MM.1S (cell line): Measurements from ENCODE around the gene DAZAP1.

Experiments
- DNase-seq: peaks from one replicate; pipeline ENCODE4 v3.0.0-alpha.2; 2015
- H2AFZ ChIP-seq: fragments of 300-600 bp; sonication (generic); 2 replicates; pipeline ENCODE4 v1.6.0; 2016; ENCODE audit warnings: antibody characterized with exemption, low read length
- H3F3A ChIP-seq: fragments of 300-600 bp; sonication (generic); 2 replicates; pipeline ENCODE4 v1.6.1; 2016; ENCODE audit warnings: mild to moderate bottlenecking, antibody characterized with exemption, low read length, moderate library complexity, mixed read lengths; ENCODE audit not compliant: insufficient read depth
- H3K27ac ChIP-seq: fragments of 300-600 bp; sonication (generic); 2 replicates; pipeline ENCODE4 v1.5.1; 2016; ENCODE audit warnings: mild to moderate bottlenecking, low read length
- H3K27me3 ChIP-seq: fragments of 300-600 bp; sonication (generic); replicated peaks from 2 replicates; pipeline ENCODE4 v1.6.0; 2016; ENCODE audit warnings: low read length; ENCODE audit not compliant: insufficient read depth
- H3K36me3 ChIP-seq: fragments of 300-600 bp; sonication (generic); replicated peaks from 2 replicates; pipeline ENCODE4 v1.6.1; 2016; ENCODE audit warnings: mild to moderate bottlenecking, low read length, mixed read lengths; ENCODE audit not compliant: insufficient read depth
- H3K4me1 ChIP-seq: fragments of 300-600 bp; sonication (generic); 2 replicates; pipeline ENCODE4 v1.6.1; 2016; ENCODE audit warnings: low read length, mixed read lengths
- H3K4me2 ChIP-seq: fragments of 300-600 bp; sonication (generic); 2 replicates; pipeline ENCODE4 v1.6.0; 2016; ENCODE audit warnings: low read depth, low read length
- H3K4me3 ChIP-seq: fragments of 300-600 bp; sonication (generic); 2 replicates; pipeline ENCODE4 v1.5.1; 2016; ENCODE audit warnings: low read length, mixed read lengths
- H3K79me2 ChIP-seq: fragments of 300-600 bp; sonication (generic); 2 replicates; pipeline ENCODE4 v1.6.1; 2016; ENCODE audit warnings: mixed run types, low read length, mixed read lengths
- H3K9ac ChIP-seq: fragments of 300-600 bp; sonication (generic); 2 replicates; pipeline ENCODE4 v1.6.1; 2016; ENCODE audit warnings: low read length, mixed read lengths
- H3K9me2 ChIP-seq: fragments of 300-600 bp; sonication (generic); replicated peaks from 2 replicates; pipeline ENCODE4 v1.6.1; 2016; ENCODE audit warnings: mild to moderate bottlenecking, low read length, mixed read lengths; ENCODE audit not compliant: insufficient read depth
- H3K9me3 ChIP-seq: fragments of 300-600 bp; sonication (generic); replicated peaks from 2 replicates; pipeline ENCODE4 v1.6.1; 2016; ENCODE audit warnings: mild to moderate bottlenecking, low read length, mixed read lengths; ENCODE audit not compliant: insufficient read depth
- H4K20me1 ChIP-seq: fragments of 300-600 bp; sonication (generic); 2 replicates; pipeline ENCODE4 v1.6.1; 2016; ENCODE audit warnings: mild to moderate bottlenecking, low read length, moderate library complexity, mixed read lengths; ENCODE audit not compliant: insufficient read depth
- EZH2 ChIP-seq: fragments of 300-600 bp; sonication (generic); optimal IDR thresholded peaks from 2 replicates; pipeline ENCODE3; 2017; ENCODE audit warnings: low read depth, mild to moderate bottlenecking, antibody characterized with exemption, low read length, mixed read lengths
- EZH2phosphoT487 ChIP-seq: fragments of 300-600 bp; sonication (generic); IDR thresholded peaks from 2 replicates; pipeline ENCODE4 v1.6.1; 2018; ENCODE audit warnings: antibody characterized with exemption, low read length
- TF ChIP-seq, protein P1 (sequence below): fragments of 300-600 bp; sonication (generic); IDR thresholded peaks from 2 replicates; pipeline ENCODE4 v1.5.1; 2016; ENCODE audit warnings: antibody characterized with exemption, low read length, mixed read lengths

DAZAP1 gene

DNA sequence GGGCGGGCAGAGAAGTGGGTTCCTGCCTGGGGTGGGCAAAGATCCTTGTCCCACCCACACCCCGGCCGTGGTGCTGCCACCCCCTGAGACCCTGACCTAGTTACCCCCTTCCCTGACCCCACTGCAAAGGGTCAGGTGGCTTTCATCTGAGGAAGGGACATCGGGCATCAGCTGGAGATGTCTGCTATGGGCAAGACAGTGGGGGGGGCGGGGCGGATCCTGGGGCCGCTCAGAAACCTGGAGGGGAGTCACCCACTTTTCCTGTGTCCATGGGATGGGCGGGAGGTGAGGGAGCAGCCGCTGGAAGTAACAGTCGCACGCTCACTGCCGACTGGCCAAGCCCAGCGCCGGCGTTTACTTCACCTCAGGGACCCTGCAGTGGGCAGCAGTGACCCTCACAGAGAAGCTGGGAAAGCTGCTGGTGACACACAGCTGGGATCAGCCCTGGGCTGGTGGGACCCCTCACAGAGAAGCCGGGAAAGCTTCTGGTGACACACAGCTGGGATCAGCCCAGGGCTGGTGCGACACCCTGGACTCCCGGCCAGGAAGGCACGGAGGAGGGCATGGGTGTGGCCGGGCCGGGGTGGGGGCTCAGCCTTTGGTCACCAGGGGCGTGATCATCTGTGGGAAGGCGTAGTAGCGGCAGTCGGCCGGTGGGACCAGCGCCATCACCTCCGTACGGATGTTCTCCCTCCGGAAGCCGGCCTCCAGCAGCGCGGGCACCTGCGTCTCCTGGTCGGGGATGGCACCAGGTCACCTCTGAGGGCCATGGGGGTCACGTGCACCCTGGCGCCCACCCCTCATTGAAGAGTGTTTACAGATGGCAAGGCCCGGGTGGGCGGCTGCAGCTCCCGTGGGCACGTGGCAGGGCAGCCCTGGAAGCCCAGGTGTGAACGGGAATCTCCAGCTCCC is 10.4 kb upstream of the DAZAP1 start:
- H3K9me3 ChIP-seq = no peaks in the 10 kb centered on the region
- H3K27ac ChIP-seq = no peak overlapping the region
- peaks cover 12% of the 10 kb centered on the region for H3K79me2 ChIP-seq
- no peak overlapping the region for H3K4me2 ChIP-seq
- no peaks in the 10 kb centered on the region for H4K20me1 ChIP-seq
- H3K27me3 ChIP-seq = peaks cover 2% of the 10 kb centered on the region
- H3K36me3 ChIP-seq = no peaks in the 10 kb centered on the region
- peaks cover 11% of the 10 kb centered on the region; the same call in 1 of the 2 replicates for H3F3A ChIP-seq
- TF ChIP-seq EZH2phosphoT487 = no peak
- TF ChIP-seq EZH2 = no peak
- TF ChIP-seq, protein P1, sequence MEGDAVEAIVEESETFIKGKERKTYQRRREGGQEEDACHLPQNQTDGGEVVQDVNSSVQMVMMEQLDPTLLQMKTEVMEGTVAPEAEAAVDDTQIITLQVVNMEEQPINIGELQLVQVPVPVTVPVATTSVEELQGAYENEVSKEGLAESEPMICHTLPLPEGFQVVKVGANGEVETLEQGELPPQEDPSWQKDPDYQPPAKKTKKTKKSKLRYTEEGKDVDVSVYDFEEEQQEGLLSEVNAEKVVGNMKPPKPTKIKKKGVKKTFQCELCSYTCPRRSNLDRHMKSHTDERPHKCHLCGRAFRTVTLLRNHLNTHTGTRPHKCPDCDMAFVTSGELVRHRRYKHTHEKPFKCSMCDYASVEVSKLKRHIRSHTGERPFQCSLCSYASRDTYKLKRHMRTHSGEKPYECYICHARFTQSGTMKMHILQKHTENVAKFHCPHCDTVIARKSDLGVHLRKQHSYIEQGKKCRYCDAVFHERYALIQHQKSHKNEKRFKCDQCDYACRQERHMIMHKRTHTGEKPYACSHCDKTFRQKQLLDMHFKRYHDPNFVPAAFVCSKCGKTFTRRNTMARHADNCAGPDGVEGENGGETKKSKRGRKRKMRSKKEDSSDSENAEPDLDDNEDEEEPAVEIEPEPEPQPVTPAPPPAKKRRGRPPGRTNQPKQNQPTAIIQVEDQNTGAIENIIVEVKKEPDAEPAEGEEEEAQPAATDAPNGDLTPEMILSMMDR = no peak
- no peak for DNase-seq
- H3K9me2 ChIP-seq = no peaks in the 10 kb centered on the region
- H3K4me3 ChIP-seq = no peak overlapping the region
- H2AFZ ChIP-seq = no peak overlapping the region
- no peak overlapping the region for H3K9ac ChIP-seq
- H3K4me1 ChIP-seq = peaks cover 3% of the 10 kb centered on the region; the same call in 1 of the 2 replicates

DNA sequence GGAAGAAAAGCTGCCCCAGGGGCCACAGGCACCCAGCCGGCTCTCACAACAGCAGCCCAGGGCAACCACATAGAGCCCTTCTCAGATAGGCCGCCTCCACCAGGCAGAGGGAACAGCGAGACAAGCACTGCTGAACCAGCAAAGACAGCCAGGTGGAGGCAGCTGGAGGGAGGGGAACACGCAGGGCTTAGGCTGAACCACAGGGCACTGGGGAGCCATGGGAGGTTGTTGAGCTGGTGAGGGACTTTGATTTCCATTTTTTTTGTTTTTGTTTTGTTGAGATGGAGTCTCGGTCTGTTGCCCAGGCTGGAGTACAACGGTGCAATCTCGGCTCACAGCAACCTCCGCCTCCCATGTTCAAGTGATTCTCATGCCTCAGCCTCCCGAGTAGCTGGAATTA is 9.5 kb upstream of the DAZAP1 start:
- H3K9me3 ChIP-seq = no peaks in the 10 kb centered on the region
- no peaks in the 10 kb centered on the region for H3K9me2 ChIP-seq
- H3F3A ChIP-seq = peaks cover 11% of the 10 kb centered on the region; the same call in 1 of the 2 replicates
- H3K36me3 ChIP-seq = no peaks in the 10 kb centered on the region
- H4K20me1 ChIP-seq = no peaks in the 10 kb centered on the region
- TF ChIP-seq EZH2 (no peak), EZH2phosphoT487 (no peak)
- TF ChIP-seq, protein P1 = no peak
- no peak overlapping the region for H3K4me3 ChIP-seq
- peak; percentile 45 for DNase-seq
- H3K4me2 ChIP-seq = no peak overlapping the region
- peaks cover 12% of the 10 kb centered on the region for H3K79me2 ChIP-seq
- no peak overlapping the region for H3K9ac ChIP-seq
- no peak overlapping the region for H3K27ac ChIP-seq
- H2AFZ ChIP-seq = no peak overlapping the region
- peaks cover 3% of the 10 kb centered on the region; the same call in 1 of the 2 replicates for H3K4me1 ChIP-seq
- peaks cover 4% of the 10 kb centered on the region for H3K27me3 ChIP-seq

DNA sequence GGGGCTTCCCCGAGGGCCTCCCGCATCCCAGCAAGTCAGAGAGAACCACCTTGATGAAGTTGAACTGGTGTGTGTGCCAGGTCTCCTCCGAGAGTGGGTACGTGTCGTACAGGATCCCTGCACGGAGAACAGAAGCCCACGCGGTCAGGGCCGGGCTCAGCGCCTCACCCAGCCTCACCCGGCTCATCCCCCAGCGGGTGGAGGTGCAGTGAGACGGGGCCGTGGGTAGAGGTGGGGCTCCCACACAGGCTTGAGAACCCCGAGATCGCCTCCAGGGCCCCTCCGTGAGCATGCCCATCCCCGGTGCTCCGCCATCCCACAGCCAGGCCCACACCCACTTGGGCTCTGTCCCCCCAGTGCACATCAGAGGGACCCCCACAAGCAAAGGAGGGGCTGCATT is 8.3 kb upstream of the DAZAP1 start:
- no peak overlapping the region for H3K4me2 ChIP-seq
- peaks cover 12% of the 10 kb centered on the region for H3K79me2 ChIP-seq
- DNase-seq = no peak
- no peak overlapping the region for H3K9ac ChIP-seq
- H3K27me3 ChIP-seq = peaks cover 10% of the 10 kb centered on the region
- H3K4me1 ChIP-seq = peaks cover 3% of the 10 kb centered on the region; the same call in 1 of the 2 replicates
- no peaks in the 10 kb centered on the region for H3K9me2 ChIP-seq
- H3K36me3 ChIP-seq = no peaks in the 10 kb centered on the region
- H3K27ac ChIP-seq = no peak overlapping the region
- no peak overlapping the region for H2AFZ ChIP-seq
- no peaks in the 10 kb centered on the region for H3K9me3 ChIP-seq
- no peak overlapping the region for H3K4me3 ChIP-seq
- H4K20me1 ChIP-seq = no peaks in the 10 kb centered on the region
- peaks cover 11% of the 10 kb centered on the region; the same call in 1 of the 2 replicates for H3F3A ChIP-seq
- no peak for TF ChIP-seq EZH2phosphoT487
- TF ChIP-seq, protein P1 = no peak
- TF ChIP-seq EZH2 = no peak
